H1 (cell line): Measurements from ENCODE around the gene GALNTL6. TPM values are rescaled to one million over a fixed set of nuclear protein-coding genes. Genes with fewer than 3 reads are reported as not detected.

ENCODE experiments used
- CTCF ChIA-PET: fragments of 300-600 bp; sonication (Branson Sonifier 250); formaldehyde crosslinking; loops from one replicate; lab custom pipeline; 2021; ENCODE audit not compliant: partially characterized antibody; lab: Charles Lee
- POLR2A ChIA-PET: fragments of 300-600 bp; sonication (Branson Sonifier 250); formaldehyde crosslinking; loops from one replicate; lab custom pipeline; 2021; ENCODE audit warnings: inconsistent platforms; ENCODE audit not compliant: partially characterized antibody; lab: Charles Lee
- DNase-seq, 2 experiments: peaks; one replicate each; pipeline versions ENCODE4 v3.0.0 to v3.0.0-alpha.2; 2010 to 2022; ENCODE audit warnings: low spot score in 2 of 2, low read depth in 1 of 2, mixed read lengths in 1 of 2
- FAIRE-seq: peaks from 2 replicates; lab custom pipeline; 2011; peaks lifted over from hg19 to GRCh38; lab: Jason Lieb, UNC
- H2AFZ ChIP-seq: 2 replicates; pipeline ENCODE4 v1.8.1; 2012; ENCODE audit warnings: low read length, inconsistent platforms
- H2AK5ac ChIP-seq: 2 replicates; pipeline ENCODE4 v1.6.1; 2013; ENCODE audit warnings: low read depth, low read length
- H2BK120ac ChIP-seq: replicated peaks from 2 replicates; pipeline ENCODE3; 2013; ENCODE audit warnings: low read depth, low read length, inconsistent platforms
- H2BK12ac ChIP-seq: 2 replicates; pipeline ENCODE4 v1.6.1; 2013; ENCODE audit warnings: low read depth, low read length
- H2BK15ac ChIP-seq: 2 replicates; pipeline ENCODE4 v1.6.1; 2013; ENCODE audit warnings: low read length
- H2BK20ac ChIP-seq: 2 replicates; pipeline ENCODE4 v1.6.1; 2013; ENCODE audit warnings: low read length
- H2BK5ac ChIP-seq: 2 replicates; pipeline ENCODE4 v1.6.1; 2013; ENCODE audit warnings: low read depth, low read length
- H3K14ac ChIP-seq: 2 replicates; pipeline ENCODE4 v1.6.1; 2013; ENCODE audit warnings: inconsistent platforms; ENCODE audit not compliant: insufficient read length
- H3K18ac ChIP-seq: 2 replicates; pipeline ENCODE4 v1.6.1; 2013; ENCODE audit warnings: low read length; ENCODE audit errors: extremely low read depth
- H3K23ac ChIP-seq: 2 replicates; pipeline ENCODE4 v1.6.1; 2013; ENCODE audit warnings: inconsistent platforms; ENCODE audit not compliant: insufficient read length
- H3K23me2 ChIP-seq: 2 replicates; pipeline ENCODE4 v1.6.1; 2013; ENCODE audit warnings: low read depth, low read length
- H3K27ac ChIP-seq: 2 replicates; pipeline ENCODE4 v1.6.1; 2011; ENCODE audit warnings: low read depth, low read length, inconsistent platforms
- H3K27me3 ChIP-seq, 4 experiments: replicated peaks in 1 of 4; 1 replicate in 1 of 4; 2 replicates in 3 of 4; pipeline versions ENCODE4 v1.6.1 to v1.8.1; 2011 to 2013; ENCODE audit warnings: low read length in 3 of 4, mild to moderate bottlenecking in 3 of 4, inconsistent platforms in 2 of 4, mixed read lengths in 2 of 4, moderate library complexity in 1 of 4; ENCODE audit not compliant: control insufficient read depth in 3 of 4, insufficient read depth in 3 of 4; ENCODE audit errors: extremely low read depth in 1 of 4
- H3K36me3 ChIP-seq, 4 experiments: 2 replicates each; pipeline versions ENCODE4 v1.6.1 to v1.8.1; 2011 to 2013; ENCODE audit warnings: mild to moderate bottlenecking in 4 of 4, low read length in 3 of 4, moderate library complexity in 2 of 4, control low read depth in 1 of 4, inconsistent platforms in 1 of 4; ENCODE audit not compliant: insufficient read depth in 4 of 4, control insufficient read depth in 2 of 4
- H3K4ac ChIP-seq: replicated peaks from 2 replicates; pipeline ENCODE3; 2013; ENCODE audit warnings: low read length, low read depth, mixed read lengths, inconsistent platforms; ENCODE audit not compliant: insufficient read length
- H3K4me1 ChIP-seq, 4 experiments: replicated peaks in 1 of 4; 1 replicate in 1 of 4; 2 replicates in 3 of 4; pipeline versions ENCODE4 v1.6.1 to v1.8.1; 2011 to 2013; ENCODE audit warnings: low read length in 3 of 4, inconsistent platforms in 2 of 4, mixed read lengths in 1 of 4; ENCODE audit not compliant: insufficient read depth in 4 of 4, control insufficient read depth in 3 of 4
- H3K4me2 ChIP-seq, 2 experiments: 2 replicates each; pipeline versions ENCODE4 v1.6.1 to v1.8.1; 2011 to 2013; ENCODE audit warnings: low read depth in 2 of 2, low read length in 2 of 2, control low read depth in 1 of 2, inconsistent platforms in 1 of 2, mild to moderate bottlenecking in 1 of 2; ENCODE audit not compliant: insufficient read depth in 1 of 2
- H3K4me3 ChIP-seq, 4 experiments: fragments of 200-600, 300-600 bp in 1 of 4; sonication (generic), shearing (Covaris generic), sonication (Bioruptor Twin) in 1 of 4; 2 replicates each; pipeline versions ENCODE4 v1.5.1 to v1.8.1; 2011 to 2016; ENCODE audit warnings: low read length in 4 of 4, low read depth in 3 of 4, control low read depth in 2 of 4, inconsistent platforms in 2 of 4, mild to moderate bottlenecking in 2 of 4, mixed read lengths in 1 of 4, moderate library complexity in 1 of 4; ENCODE audit not compliant: insufficient read depth in 2 of 4; ENCODE audit errors: extremely low read depth in 1 of 4
- H3K56ac ChIP-seq: replicated peaks from 2 replicates; pipeline ENCODE3; 2013; ENCODE audit warnings: low read depth, mild to moderate bottlenecking, mixed read lengths, low read length, inconsistent platforms; ENCODE audit not compliant: insufficient read length
- H3K79me1 ChIP-seq: 2 replicates; pipeline ENCODE4 v1.6.1; 2013; ENCODE audit warnings: low read depth, low read length, control low read depth
- H3K79me2 ChIP-seq, 2 experiments: 2 replicates each; pipeline versions ENCODE4 v1.6.1 to v1.8.1; 2012 to 2013; ENCODE audit warnings: low read length in 2 of 2, mild to moderate bottlenecking in 2 of 2, inconsistent platforms in 1 of 2; ENCODE audit not compliant: insufficient read depth in 2 of 2, control insufficient read depth in 1 of 2
- H3K9ac ChIP-seq, 4 experiments: replicated peaks in 1 of 4; 1 replicate in 1 of 4; 2 replicates in 3 of 4; pipeline versions ENCODE4 v1.6.1 to v1.8.1; 2011 to 2013; ENCODE audit warnings: low read depth in 3 of 4, low read length in 3 of 4, control low read depth in 2 of 4, mild to moderate bottlenecking in 2 of 4, moderate library complexity in 2 of 4, inconsistent platforms in 1 of 4; ENCODE audit errors: extremely low read depth in 1 of 4
- H3K9me3 ChIP-seq, 2 experiments: 2 replicates each; pipeline versions ENCODE4 v1.6.1 to v1.8.1; 2012 to 2013; ENCODE audit warnings: mild to moderate bottlenecking in 2 of 2, moderate library complexity in 2 of 2, control low read depth in 1 of 2, inconsistent platforms in 1 of 2, low read depth in 1 of 2, low read length in 1 of 2, mixed read lengths in 1 of 2; ENCODE audit not compliant: insufficient read depth in 2 of 2
- H4K20me1 ChIP-seq, 2 experiments: replicated peaks in 1 of 2; 2 replicates each; pipeline versions ENCODE3 to v1.8.1; 2011 to 2013; ENCODE audit warnings: inconsistent platforms in 2 of 2, low read length in 2 of 2, mild to moderate bottlenecking in 1 of 2; ENCODE audit not compliant: insufficient read depth in 2 of 2, control insufficient read depth in 1 of 2
- H4K5ac ChIP-seq: 2 replicates; pipeline ENCODE4 v1.6.1; 2013; ENCODE audit warnings: low read length, low read depth, mixed read lengths, inconsistent platforms; ENCODE audit not compliant: insufficient read length
- H4K8ac ChIP-seq: 2 replicates; pipeline ENCODE4 v1.8.0; 2013; ENCODE audit warnings: mild to moderate bottlenecking, moderate library complexity, low read length, inconsistent platforms; ENCODE audit not compliant: insufficient read depth; ENCODE audit errors: extremely low read depth
- H4K91ac ChIP-seq: replicated peaks from 2 replicates; pipeline ENCODE3; 2013; ENCODE audit warnings: low read length, mixed read lengths, inconsistent platforms; ENCODE audit not compliant: insufficient read length
- KDM4A ChIP-seq: IDR thresholded peaks from one replicate; pipeline ENCODE4 v1.7.1; 2012; ENCODE audit warnings: low read depth, mild to moderate bottlenecking, moderate library complexity, low read length, inconsistent platforms; ENCODE audit not compliant: severe bottlenecking
- POLR2A ChIP-seq, 2 experiments: IDR thresholded peaks; 1 replicate in 1 of 2; 2 replicates in 1 of 2; pipeline ENCODE4 v1.6.1; 2011; ENCODE audit warnings: low read depth in 2 of 2, low read length in 2 of 2, mild to moderate bottlenecking in 2 of 2; ENCODE audit errors: control extremely low read depth in 1 of 2
- WGBS, 2 experiments: shearing (Covaris generic) in 1 of 2; methylation state at CpG; one replicate each; pipeline versions ENCODE4 v1.1.6 to v1.1.7; 2013 to 2015; ENCODE audit warnings: low lambda C conversion rate in 2 of 2, mixed read lengths in 2 of 2, inconsistent platforms in 1 of 2, low coverage in 1 of 2, missing lambda C conversion rate in 1 of 2; ENCODE audit not compliant: insufficient replicate concordance in 2 of 2, insufficient coverage in 1 of 2, insufficient read length in 1 of 2; ENCODE audit errors: extremely low coverage in 1 of 2, missing lambda C conversion rate in 1 of 2; 5-methylcytosine and 5-hydroxymethylcytosine counted together
- polyA plus RNA-seq, 7 experiments: library from polyadenylated mRNA; depleted of rRNA in 3 of 7; stranded (reverse) in 5 of 7; unstranded in 2 of 7; fragments of >200 nt in 5 of 7; fragments of 200-250 nt in 2 of 7; gene quantifications; 1 replicate in 5 of 7; 2 replicates in 1 of 7; 4 replicates in 1 of 7; pipeline versions ENCODE4 v1.2.1 to v1.2.3, GENCODE V29; 2011 to 2013; ENCODE audit warnings: missing spikeins in 2 of 7, mixed read lengths in 2 of 7
- total RNA-seq: library from RNA; stranded (reverse); fragmentation: NEBNext Ultra II Directional; extraction: Animal tissue kit (Norgen Biotek cat#: 25700); gene quantifications from 2 replicates; pipeline ENCODE4 v1.2.1, GENCODE V29; 2021

Gene GALNTL6
- total and polyA plus RNA-seq, 2 of the 8 experiments (the other 6 are each of a cell fraction or from before 2014, with no cell fraction given): 0.03 to 0.32 TPM

DNA sequence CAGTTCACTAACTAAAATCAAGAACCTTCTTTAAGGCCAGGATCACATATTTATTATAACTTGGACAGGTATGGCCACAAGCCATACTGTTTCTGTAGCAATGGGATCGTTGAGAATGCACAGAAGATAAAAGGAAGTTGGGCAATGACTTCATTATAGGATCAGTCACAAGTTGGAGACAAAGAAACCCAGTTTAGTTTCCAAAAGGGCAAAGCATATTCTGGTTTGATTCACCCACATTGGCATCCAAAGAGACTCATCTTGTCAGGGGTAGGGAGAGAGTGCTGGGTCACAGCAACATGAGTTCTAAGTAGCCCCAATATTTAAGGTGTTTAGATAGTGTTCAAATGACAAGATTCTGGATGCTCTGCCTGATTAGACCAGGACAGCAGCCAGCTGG, 1038.3 kb downstream of the GALNTL6 start:
- H3K27ac ChIP-seq: no peak overlapping the region
- no peak overlapping the region for H3K14ac ChIP-seq
- H3K4me1 ChIP-seq: no peaks in the 10 kb centered on the region
- H3K9me3 ChIP-seq: no peaks in the 10 kb centered on the region
- H3K9ac ChIP-seq: no peak overlapping the region
- H3K79me2 ChIP-seq: no peaks in the 10 kb centered on the region
- H3K56ac ChIP-seq: no peak overlapping the region
- H3K27me3 ChIP-seq: no peaks in the 10 kb centered on the region
- H2BK15ac ChIP-seq: no peak overlapping the region
- no peak overlapping the region for H2BK12ac ChIP-seq
- no peak overlapping the region for H2BK5ac ChIP-seq
- no peak overlapping the region for H2AFZ ChIP-seq
- H3K4me3 ChIP-seq: no peak overlapping the region
- H2BK120ac ChIP-seq: no peak overlapping the region
- no peak overlapping the region for H3K4me2 ChIP-seq
- no peaks in the 10 kb centered on the region for H3K36me3 ChIP-seq
- POLR2A ChIA-PET: no interaction called here
- H2BK20ac ChIP-seq: no peak overlapping the region
- H3K23ac ChIP-seq: no peak overlapping the region
- H4K5ac ChIP-seq: no peak overlapping the region
- DNase-seq (no peak), FAIRE-seq (no peak)
- no peak overlapping the region for H4K91ac ChIP-seq
- CTCF ChIA-PET: interaction anchor here (2.3 kb wide), 1 partner anchor 41 kb away, joined by 6 read pairs; no protein-coding TSS in a partner anchor
- no peaks in the 10 kb centered on the region for H3K79me1 ChIP-seq
- H4K8ac ChIP-seq: no peak overlapping the region
- H3K4ac ChIP-seq: no peak overlapping the region
- no peak overlapping the region for H2AK5ac ChIP-seq
- no peaks in the 10 kb centered on the region for H4K20me1 ChIP-seq
- WGBS, 2 experiments: 0% methylated on average over 1 of the region's 1 CpG; no CpG with 5 or more reads in 1 of the 2 experiments
- no peak overlapping the region for H3K18ac ChIP-seq
- no peaks in the 10 kb centered on the region for H3K23me2 ChIP-seq
- TF ChIP-seq POLR2A (IDR thresholded peaks at IDR 0.05; ENCODE audit: control extremely low read depth in 1 of 2, low read depth in 2 of 2, low read length in 2 of 2) (no peak), KDM4A (no peak)
